ENCODE measurements around the gene MPP4. TPM values are rescaled to one million over a fixed set of nuclear protein-coding genes. Genes with fewer than 3 reads are reported as not detected.
A peak's percentile ranks its signal among the peaks of the same experiment; 100 is the strongest.

MPP4 gene, protein sequence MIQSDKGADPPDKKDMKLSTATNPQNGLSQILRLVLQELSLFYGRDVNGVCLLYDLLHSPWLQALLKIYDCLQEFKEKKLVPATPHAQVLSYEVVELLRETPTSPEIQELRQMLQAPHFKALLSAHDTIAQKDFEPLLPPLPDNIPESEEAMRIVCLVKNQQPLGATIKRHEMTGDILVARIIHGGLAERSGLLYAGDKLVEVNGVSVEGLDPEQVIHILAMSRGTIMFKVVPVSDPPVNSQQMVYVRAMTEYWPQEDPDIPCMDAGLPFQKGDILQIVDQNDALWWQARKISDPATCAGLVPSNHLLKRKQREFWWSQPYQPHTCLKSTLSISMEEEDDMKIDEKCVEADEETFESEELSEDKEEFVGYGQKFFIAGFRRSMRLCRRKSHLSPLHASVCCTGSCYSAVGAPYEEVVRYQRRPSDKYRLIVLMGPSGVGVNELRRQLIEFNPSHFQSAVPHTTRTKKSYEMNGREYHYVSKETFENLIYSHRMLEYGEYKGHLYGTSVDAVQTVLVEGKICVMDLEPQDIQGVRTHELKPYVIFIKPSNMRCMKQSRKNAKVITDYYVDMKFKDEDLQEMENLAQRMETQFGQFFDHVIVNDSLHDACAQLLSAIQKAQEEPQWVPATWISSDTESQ
- total RNA-seq = under 1 TPM in 1 of 2 donors, not detected in 1; 0.17 TPM
- 0.08 to 0.35 reads per million in 2 donors for total RNA-seq

DNA sequence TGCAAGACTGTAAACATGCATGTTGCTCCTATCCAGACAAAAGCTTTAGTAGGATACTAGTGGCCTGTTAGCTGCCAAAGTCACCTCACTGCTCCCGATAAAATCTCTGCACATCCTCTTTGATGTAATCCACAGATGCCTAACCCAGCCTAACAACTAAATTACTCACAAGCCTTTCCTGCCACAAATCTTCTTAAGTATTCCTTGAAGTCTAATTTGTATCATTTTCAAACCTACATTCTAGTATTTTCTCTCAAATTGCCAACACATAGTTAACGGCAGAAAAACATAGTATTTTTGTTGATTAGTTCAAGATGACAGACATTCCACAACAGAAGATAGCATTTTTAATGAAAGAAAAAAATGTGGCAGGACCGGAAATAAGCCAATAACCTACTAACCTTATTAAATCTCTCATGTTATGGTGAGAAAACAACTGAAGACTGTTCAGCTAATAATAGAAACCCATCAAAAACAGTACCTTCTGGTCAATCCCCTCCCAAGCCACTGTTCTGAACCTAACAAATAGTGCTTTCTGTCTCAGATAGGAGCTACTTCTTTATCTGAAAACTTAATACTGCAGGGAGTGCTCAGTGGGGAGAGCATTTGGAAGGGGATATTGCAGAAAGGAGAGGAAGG lies at the start of gene MPP4:
TSS of gene MPP4 (minus strand) at position 57 of the 639 bp plus-strand sequence. CDS start 4,690 bp downstream, outside the sequence.
- Mint-ChIP-seq H3K27ac (no peak within 1 kb of the TSS), H3K36me3 (ENCODE audit: low read depth) (no peaks in the 10 kb centered on the region), H3K4me3 (peak within 1 kb of the TSS; percentile 64), H3K4me1 (peaks cover 9% of the 10 kb centered on the region), H3K27me3 (no peaks in the 10 kb centered on the region)
- no peaks in the 10 kb centered on the region for H3K9me3 ChIP-seq (ENCODE audit: control insufficient read depth, low read length, poor library complexity, severe bottlenecking)
- DNase-seq (no peak), ATAC-seq (no peak)

DNA sequence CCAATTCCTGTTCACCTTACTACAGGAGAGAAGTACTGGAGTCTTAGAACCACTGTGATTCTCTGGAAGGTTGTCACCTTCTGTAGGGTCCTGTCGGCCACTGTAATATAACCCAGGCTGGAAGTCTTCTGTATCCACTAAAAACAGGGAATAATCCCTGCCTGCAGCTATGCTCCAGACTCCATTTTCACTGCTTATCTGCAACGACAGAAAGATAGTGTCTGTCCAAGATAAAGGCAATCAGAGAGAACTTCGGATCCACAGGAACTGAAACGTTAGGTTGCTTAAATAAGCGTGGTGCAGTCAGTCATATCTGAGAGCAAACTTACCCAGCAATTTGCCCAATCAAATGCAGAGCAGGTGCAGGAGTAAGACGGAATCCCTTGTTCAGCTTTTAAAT lies 48.1 kb upstream of the MPP4 start:
- no peak overlapping the region for H3K27ac Mint-ChIP-seq
- DNase-seq (no peak), ATAC-seq (no peak)
- no peak overlapping the region for H3K4me3 Mint-ChIP-seq
- no peaks in the 10 kb centered on the region for H3K9me3 ChIP-seq (ENCODE audit: control insufficient read depth, low read length, poor library complexity, severe bottlenecking)
- H3K4me1 Mint-ChIP-seq = peaks cover 5% of the 10 kb centered on the region
- H3K27me3 Mint-ChIP-seq = no peaks in the 10 kb centered on the region
- peaks cover 9% of the 10 kb centered on the region for H3K36me3 Mint-ChIP-seq (ENCODE audit: low read depth)

DNA sequence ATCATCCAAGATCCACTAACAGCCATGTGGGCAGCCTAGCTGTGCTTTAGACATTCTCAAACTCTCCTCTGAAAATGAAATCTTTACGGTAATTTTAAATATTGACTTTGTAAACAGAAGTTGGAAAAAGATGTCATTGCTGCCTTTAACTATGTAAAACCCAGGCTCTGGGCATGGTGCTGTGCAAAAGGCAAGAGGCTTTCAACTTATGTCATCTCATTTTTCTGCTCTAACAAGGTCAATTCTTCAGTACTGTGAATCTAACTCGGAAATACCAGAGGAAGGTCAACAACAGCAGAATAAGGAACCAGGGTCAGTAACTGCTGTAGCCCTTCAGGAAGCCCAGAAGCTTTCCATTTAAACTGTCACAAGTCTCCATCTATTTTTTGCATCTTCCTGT lies 37.0 kb upstream of the MPP4 start:
- no peaks in the 10 kb centered on the region for H3K27me3 Mint-ChIP-seq
- no peak overlapping the region for H3K4me3 Mint-ChIP-seq
- ATAC-seq = no peak
- H3K36me3 Mint-ChIP-seq (ENCODE audit: low read depth) = peaks cover 4% of the 10 kb centered on the region
- DNase-seq = no peak
- peaks cover 2% of the 10 kb centered on the region for H3K4me1 Mint-ChIP-seq
- H3K9me3 ChIP-seq (ENCODE audit: control insufficient read depth, low read length, poor library complexity, severe bottlenecking) = no peaks in the 10 kb centered on the region
- H3K27ac Mint-ChIP-seq = no peak overlapping the region

DNA sequence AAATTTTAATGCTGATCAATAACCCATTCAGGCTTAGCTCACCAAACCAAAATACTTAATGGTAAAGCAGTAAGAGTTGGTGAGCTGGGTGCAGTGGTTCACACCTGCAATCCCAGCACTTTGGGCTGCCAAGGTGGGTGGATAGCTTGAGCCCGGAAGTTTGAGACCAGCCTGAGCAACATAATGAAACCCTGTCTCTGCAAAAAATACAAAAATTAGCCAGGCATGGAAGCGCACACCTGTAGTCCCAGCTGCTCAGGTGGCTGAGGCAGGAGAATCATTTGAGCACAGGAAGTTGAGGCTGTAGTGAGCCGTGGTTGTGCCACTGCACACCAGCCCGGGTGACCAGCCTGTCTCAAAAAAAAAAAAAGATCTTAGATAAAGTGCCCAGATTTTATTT lies 35.7 kb upstream of the MPP4 start:
- H3K27me3 Mint-ChIP-seq = no peaks in the 10 kb centered on the region
- ATAC-seq (no peak), DNase-seq (no peak)
- H3K27ac Mint-ChIP-seq = no peak overlapping the region
- H3K9me3 ChIP-seq (ENCODE audit: control insufficient read depth, low read length, poor library complexity, severe bottlenecking) = no peaks in the 10 kb centered on the region
- H3K36me3 Mint-ChIP-seq (ENCODE audit: low read depth) = peaks cover 4% of the 10 kb centered on the region
- no peak overlapping the region for H3K4me3 Mint-ChIP-seq
- peaks cover 2% of the 10 kb centered on the region for H3K4me1 Mint-ChIP-seq

DNA sequence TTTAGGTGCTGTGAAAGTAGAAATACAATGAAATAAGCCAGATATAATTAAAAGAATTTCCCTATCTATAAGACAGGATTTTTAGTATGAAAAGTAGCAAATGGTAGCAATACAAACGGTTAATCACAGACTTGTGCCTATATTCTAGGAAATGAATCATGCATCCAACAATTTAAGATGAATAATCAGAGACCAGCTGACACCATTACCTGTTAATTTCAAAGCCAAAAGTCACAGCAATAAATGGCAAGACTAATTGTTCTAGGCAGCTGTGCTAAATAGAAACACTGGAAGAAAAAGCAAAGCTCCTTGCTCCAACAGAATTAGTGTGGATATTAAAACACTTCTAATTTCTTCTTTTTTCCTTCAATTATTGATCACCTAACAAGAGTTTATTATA lies 35.1 kb upstream of the MPP4 start:
- H3K27me3 Mint-ChIP-seq = no peaks in the 10 kb centered on the region
- peaks cover 2% of the 10 kb centered on the region for H3K4me1 Mint-ChIP-seq
- DNase-seq = no peak
- H3K36me3 Mint-ChIP-seq (ENCODE audit: low read depth) = peaks cover 9% of the 10 kb centered on the region
- no peaks in the 10 kb centered on the region for H3K9me3 ChIP-seq (ENCODE audit: control insufficient read depth, low read length, poor library complexity, severe bottlenecking)
- no peak for ATAC-seq
- no peak overlapping the region for H3K4me3 Mint-ChIP-seq
- H3K27ac Mint-ChIP-seq = no peak overlapping the region

DNA sequence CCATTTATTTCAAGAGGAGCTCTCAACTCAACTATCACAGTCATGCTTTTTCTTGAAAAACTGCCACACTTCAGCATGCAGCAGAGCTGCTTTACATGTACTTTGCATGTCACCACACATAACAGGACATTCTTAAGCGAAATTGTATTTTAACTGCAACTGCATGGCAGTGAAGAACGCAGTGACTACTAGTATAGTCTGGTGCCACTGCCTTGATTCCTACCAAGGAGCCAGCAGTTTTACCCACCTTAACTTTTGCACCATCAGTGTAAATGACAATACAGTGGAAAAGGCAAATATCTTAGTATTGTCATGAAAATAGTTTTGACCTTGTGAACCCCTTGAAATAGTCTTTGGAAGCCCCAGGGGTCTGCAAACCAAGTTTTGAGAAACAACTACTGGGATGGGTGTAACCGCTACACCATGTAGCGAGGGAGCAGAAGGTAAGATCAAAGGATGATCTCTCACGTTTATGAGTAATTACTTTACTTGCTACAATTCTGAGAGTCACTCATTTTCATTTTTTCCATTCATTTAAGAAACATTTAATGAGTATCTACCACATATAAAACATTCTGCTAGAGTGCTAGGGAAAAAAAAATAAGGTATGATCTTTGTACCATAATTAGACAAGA lies 32.3 kb upstream of the MPP4 start:
- Mint-ChIP-seq H3K4me1 (peaks cover 2% of the 10 kb centered on the region), H3K27ac (no peak overlapping the region), H3K36me3 (ENCODE audit: low read depth) (peaks cover 9% of the 10 kb centered on the region), H3K27me3 (no peaks in the 10 kb centered on the region), H3K4me3 (no peak overlapping the region)
- no peaks in the 10 kb centered on the region for H3K9me3 ChIP-seq (ENCODE audit: control insufficient read depth, low read length, poor library complexity, severe bottlenecking)
- DNase-seq (no peak), ATAC-seq (no peak)

DNA sequence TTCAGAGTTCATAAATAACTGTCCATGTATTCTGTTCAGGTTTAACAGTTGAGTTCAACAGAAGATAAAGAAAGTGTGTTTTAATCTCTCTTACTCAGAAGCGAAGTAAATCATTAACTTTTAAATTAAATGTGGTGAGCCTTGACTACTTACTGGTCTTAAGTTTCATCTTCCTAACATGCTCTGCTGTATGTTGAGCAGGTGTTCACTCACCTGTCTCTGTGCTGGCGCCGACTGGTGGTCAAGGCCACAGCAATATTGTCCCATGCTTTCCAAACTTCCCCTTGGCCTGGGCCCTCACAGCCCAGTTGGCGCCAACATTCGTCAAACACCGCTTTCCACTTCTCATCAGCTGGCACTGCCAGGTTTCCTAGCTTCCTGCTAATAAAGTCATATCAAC lies 17.0 kb upstream of the MPP4 start:
- no peak for ATAC-seq
- DNase-seq = no peak

DNA sequence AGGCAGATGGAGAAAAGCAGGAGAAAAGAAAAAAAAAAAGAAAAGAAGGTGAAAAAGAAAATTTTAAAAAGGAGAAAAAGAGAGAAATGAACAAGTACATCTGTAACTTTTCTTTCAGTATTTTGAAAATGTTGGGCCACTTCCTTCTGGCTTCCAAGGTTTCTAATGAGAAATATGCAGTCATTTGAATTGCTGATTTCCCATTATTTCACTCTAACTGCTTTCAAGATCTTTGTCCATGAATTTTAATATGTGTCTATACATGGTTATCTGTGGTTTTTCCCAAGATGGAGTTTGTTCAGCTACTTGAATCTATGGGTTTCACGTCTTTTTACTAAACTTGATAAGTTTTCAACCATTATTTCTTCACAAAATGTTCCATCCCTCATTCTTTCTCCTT lies 14.3 kb upstream of the MPP4 start:
- H3K4me3 Mint-ChIP-seq = no peak overlapping the region

More for the DNA sequence above, 17.0 kb upstream of the MPP4 start:
- no peak overlapping the region for H3K4me3 Mint-ChIP-seq
- peaks cover 14% of the 10 kb centered on the region for H3K36me3 Mint-ChIP-seq (ENCODE audit: low read depth)
- H3K27ac Mint-ChIP-seq = no peak overlapping the region
- H3K4me1 Mint-ChIP-seq = peaks cover 4% of the 10 kb centered on the region
- H3K9me3 ChIP-seq (ENCODE audit: control insufficient read depth, low read length, poor library complexity, severe bottlenecking) = no peaks in the 10 kb centered on the region
- H3K27me3 Mint-ChIP-seq = no peaks in the 10 kb centered on the region

DNA sequence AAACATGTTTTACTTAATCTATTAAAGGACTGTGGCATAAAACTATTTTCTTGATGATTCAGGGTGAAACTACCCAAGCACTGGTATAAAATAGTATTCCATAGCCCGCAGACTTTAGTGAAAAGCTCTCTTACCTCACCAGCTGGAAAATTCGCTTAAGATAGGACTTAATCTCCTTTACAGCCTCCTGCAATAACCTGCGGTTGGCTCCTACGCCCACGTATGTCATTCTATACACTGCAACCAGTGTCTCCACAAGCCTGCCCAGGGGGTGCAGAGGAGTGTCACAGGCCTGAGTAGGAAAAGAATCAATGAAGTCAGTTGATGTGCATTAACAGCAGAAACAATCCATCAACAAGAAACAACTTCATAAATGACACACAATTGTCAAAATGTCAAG lies 11.3 kb upstream of the MPP4 start:
- H3K4me1 Mint-ChIP-seq = peaks cover 2% of the 10 kb centered on the region
- DNase-seq (no peak), ATAC-seq (no peak)
- H3K4me3 Mint-ChIP-seq = no peak overlapping the region
- no peak overlapping the region for H3K27ac Mint-ChIP-seq
- H3K36me3 Mint-ChIP-seq (ENCODE audit: low read depth) = peaks cover 9% of the 10 kb centered on the region
- H3K9me3 ChIP-seq (ENCODE audit: control insufficient read depth, low read length, poor library complexity, severe bottlenecking) = no peaks in the 10 kb centered on the region
- H3K27me3 Mint-ChIP-seq = no peaks in the 10 kb centered on the region

More for the DNA sequence above, 14.3 kb upstream of the MPP4 start:
- ATAC-seq (no peak), DNase-seq (no peak)
- no peaks in the 10 kb centered on the region for H3K9me3 ChIP-seq (ENCODE audit: control insufficient read depth, low read length, poor library complexity, severe bottlenecking)
- Mint-ChIP-seq H3K27ac (no peak overlapping the region), H3K36me3 (ENCODE audit: low read depth) (peaks cover 9% of the 10 kb centered on the region), H3K27me3 (no peaks in the 10 kb centered on the region), H3K4me1 (peaks cover 4% of the 10 kb centered on the region)

DNA sequence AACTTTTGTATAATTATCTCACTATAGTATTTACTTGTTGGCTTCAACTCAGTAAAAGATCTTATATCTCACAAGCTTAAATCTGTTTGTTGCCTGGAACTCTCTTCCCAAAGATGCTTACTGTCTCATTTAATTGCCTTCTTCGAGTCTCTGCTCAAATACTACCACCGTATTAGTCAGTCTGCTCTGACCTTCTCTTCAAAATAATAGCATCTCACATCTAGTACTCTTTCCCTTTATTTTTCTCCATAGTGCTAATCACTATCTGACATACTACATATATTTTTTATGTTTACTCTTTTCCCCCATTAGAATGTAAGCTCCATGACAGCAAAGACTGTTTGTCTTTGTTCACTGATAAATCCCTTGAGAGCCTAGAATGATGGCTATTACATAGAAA lies 10.6 kb upstream of the MPP4 start:
- peak overlapping the region; percentile 11 for H3K27ac Mint-ChIP-seq
- H3K4me1 Mint-ChIP-seq = peaks cover 2% of the 10 kb centered on the region
- no peak for DNase-seq
- H3K27me3 Mint-ChIP-seq = no peaks in the 10 kb centered on the region
- no peak overlapping the region for H3K4me3 Mint-ChIP-seq
- peaks cover 11% of the 10 kb centered on the region for H3K36me3 Mint-ChIP-seq (ENCODE audit: low read depth)
- ATAC-seq = no peak
- H3K9me3 ChIP-seq (ENCODE audit: control insufficient read depth, low read length, poor library complexity, severe bottlenecking) = no peaks in the 10 kb centered on the region

DNA sequence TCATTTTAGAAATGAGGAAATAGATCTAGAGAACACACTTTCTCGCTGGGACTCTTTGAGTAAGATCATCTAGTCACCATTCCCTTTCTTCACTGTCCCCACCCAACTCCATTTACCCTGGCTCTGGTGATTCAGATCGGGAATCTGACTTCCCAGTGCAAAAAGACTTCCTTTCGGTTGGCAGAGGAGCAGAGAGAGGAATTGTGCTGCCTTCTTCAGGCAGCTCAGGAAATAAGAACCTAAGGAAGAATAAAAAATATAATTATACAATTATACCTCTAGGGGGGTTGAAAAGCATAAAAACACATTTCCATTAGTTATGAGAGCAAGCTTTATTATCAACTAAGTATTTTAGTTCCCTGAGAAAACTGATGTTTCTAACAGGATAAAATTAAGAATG lies 9.3 kb upstream of the MPP4 start:
- Mint-ChIP-seq H3K27me3 (no peaks in the 10 kb centered on the region), H3K4me1 (no peaks in the 10 kb centered on the region), H3K36me3 (ENCODE audit: low read depth) (peaks cover 9% of the 10 kb centered on the region), H3K27ac (no peak overlapping the region), H3K4me3 (no peak overlapping the region)
- ATAC-seq (no peak), DNase-seq (no peak)
- no peaks in the 10 kb centered on the region for H3K9me3 ChIP-seq (ENCODE audit: control insufficient read depth, low read length, poor library complexity, severe bottlenecking)

DNA sequence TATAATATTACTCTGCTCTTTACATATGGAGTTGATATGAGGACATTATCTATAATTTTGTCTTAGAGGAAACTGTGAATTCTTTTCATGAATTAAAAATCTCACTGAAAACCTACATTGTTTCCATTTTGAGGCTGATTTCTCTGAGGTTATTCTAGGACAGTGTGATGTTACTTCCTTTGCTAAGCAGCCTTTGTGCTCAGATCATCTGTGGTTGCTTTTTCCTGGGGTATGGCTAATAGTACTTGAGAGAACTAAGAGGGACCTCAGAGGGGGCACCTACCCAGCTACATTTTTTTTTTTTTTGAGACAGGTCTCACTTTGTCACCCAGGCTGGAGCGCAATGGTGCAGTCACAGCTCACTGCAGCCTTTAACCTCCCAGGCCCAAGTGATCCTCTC lies 8.7 kb upstream of the MPP4 start:
- DNase-seq (no peak), ATAC-seq (no peak)
- Mint-ChIP-seq H3K27ac (no peak overlapping the region), H3K4me3 (no peak overlapping the region), H3K36me3 (ENCODE audit: low read depth) (peaks cover 9% of the 10 kb centered on the region), H3K27me3 (no peaks in the 10 kb centered on the region), H3K4me1 (no peaks in the 10 kb centered on the region)
- no peaks in the 10 kb centered on the region for H3K9me3 ChIP-seq (ENCODE audit: control insufficient read depth, low read length, poor library complexity, severe bottlenecking)

DNA sequence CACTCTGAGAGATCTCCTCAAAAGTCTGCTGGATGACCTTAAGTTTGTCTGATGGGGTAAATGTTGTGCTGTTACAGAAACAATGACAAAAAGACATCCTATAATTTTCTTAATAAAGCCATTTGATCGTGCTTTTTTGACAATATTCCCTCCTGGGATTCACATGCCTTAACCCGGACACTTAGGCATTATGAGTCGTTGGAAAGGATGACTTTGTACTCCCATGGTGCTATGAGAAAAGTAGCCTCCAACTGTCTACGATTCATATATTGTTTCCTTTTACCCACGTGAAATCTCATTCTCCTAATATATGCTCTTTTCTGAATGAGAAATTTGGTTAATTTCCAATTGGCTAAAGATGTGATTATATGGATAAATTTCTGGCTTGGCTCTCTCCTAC lies 6.1 kb upstream of the MPP4 start:
- H3K9me3 ChIP-seq (ENCODE audit: control insufficient read depth, low read length, poor library complexity, severe bottlenecking) = no peaks in the 10 kb centered on the region
- Mint-ChIP-seq H3K27me3 (no peaks in the 10 kb centered on the region), H3K4me3 (no peak overlapping the region), H3K4me1 (no peaks in the 10 kb centered on the region), H3K36me3 (ENCODE audit: low read depth) (peaks cover 6% of the 10 kb centered on the region), H3K27ac (no peak overlapping the region)
- ATAC-seq = no peak
- DNase-seq = no peak

All from T-helper 17 cell (primary cell).